H1 (cell line): ENCODE data around the gene GIMD1. TPM values are rescaled to one million over a fixed set of nuclear protein-coding genes. Genes with fewer than 3 reads are reported as not detected.

Experiments used
- CTCF ChIP-seq, 3 experiments: IDR thresholded peaks; 1 replicate in 2 of 3; 2 replicates in 1 of 3; pipeline versions ENCODE4 v1.5.1 to v1.6.1; 2011; ENCODE audit warnings: low read length in 3 of 3, mild to moderate bottlenecking in 3 of 3, inconsistent platforms in 2 of 3, low read depth in 1 of 3, moderate library complexity in 1 of 3; ENCODE audit not compliant: insufficient read depth in 1 of 3; ENCODE audit errors: control extremely low read depth in 1 of 3
- EP300 ChIP-seq, 2 experiments: IDR thresholded peaks; 1 replicate in 1 of 2; 2 replicates in 1 of 2; pipeline ENCODE4 v1.6.1; 2011 to 2012; ENCODE audit warnings: low read depth in 2 of 2, low read length in 2 of 2, mild to moderate bottlenecking in 2 of 2, borderline replicate concordance in 1 of 2, inconsistent platforms in 1 of 2, moderate library complexity in 1 of 2
- GABPA ChIP-seq: IDR thresholded peaks from 2 replicates; pipeline ENCODE4 v1.6.1; 2011; ENCODE audit warnings: mild to moderate bottlenecking, low read length, moderate library complexity, borderline replicate concordance; ENCODE audit not compliant: insufficient read depth
- KDM5A ChIP-seq: fragments of 200-600 bp; IDR thresholded peaks from 2 replicates; pipeline ENCODE4 v1.7.1; 2012; ENCODE audit warnings: mild to moderate bottlenecking, low read length, inconsistent platforms, mixed read lengths
- SRF ChIP-seq: IDR thresholded peaks from 2 replicates; pipeline ENCODE4 v1.6.1; 2011; ENCODE audit warnings: mild to moderate bottlenecking, low read depth, low read length, moderate library complexity
- YY1 ChIP-seq: IDR thresholded peaks from 2 replicates; pipeline ENCODE4 v1.6.1; 2011; ENCODE audit warnings: low read depth, mild to moderate bottlenecking, low read length
- polyA plus RNA-seq, 7 experiments: library from polyadenylated mRNA; depleted of rRNA in 3 of 7; stranded (reverse) in 5 of 7; unstranded in 2 of 7; fragments of >200 nt in 5 of 7; fragments of 200-250 nt in 2 of 7; gene quantifications; 1 replicate in 5 of 7; 2 replicates in 1 of 7; 4 replicates in 1 of 7; pipeline versions ENCODE4 v1.2.1 to v1.2.3, GENCODE V29; 2011 to 2013; ENCODE audit warnings: missing spikeins in 2 of 7, mixed read lengths in 2 of 7
- total RNA-seq: library from RNA; stranded (reverse); fragmentation: NEBNext Ultra II Directional; extraction: Animal tissue kit (Norgen Biotek cat#: 25700); gene quantifications from 2 replicates; pipeline ENCODE4 v1.2.1, GENCODE V29; 2021

Gene GIMD1
- total and polyA plus RNA-seq, 2 of the 8 experiments (the other 6 are each of a cell fraction or from before 2014, with no cell fraction given), result not detected

GRCh38 chr4:106338671-106339070 lies 29.9 kb downstream of the GIMD1 start (continued):
- TF ChIP-seq GABPA (no peak), YY1 (no peak), CTCF (IDR thresholded peaks at IDR 0.05; ENCODE audit: control extremely low read depth in 1 of 3, insufficient read depth in 1 of 3, low read depth in 1 of 3, low read length in 3 of 3) (no peak), EP300 (IDR thresholded peaks at IDR 0.05; ENCODE audit: borderline replicate concordance in 1 of 2, low read depth in 2 of 2, low read length in 2 of 2) (no peak), KDM5A (no peak), SRF (no peak)
